HepG2 (cell line): ENCODE data around the gene LAMTOR1. TPM values are rescaled to one million over a fixed set of nuclear protein-coding genes. Genes with fewer than 3 reads are reported as not detected.
A peak's percentile ranks its signal among the peaks of the same experiment; 100 is the strongest.

ENCODE experiments used
- ATAC-seq: fragments of 200-7000 bp; cut with Tn5 transposase; 3 replicates; pipeline ENCODE4 v1.9.1; 2020; ENCODE audit warnings: mild to moderate bottlenecking, moderate library complexity
- BruUV-seq: library from RNA; stranded (reverse); fragments of 400-500 nt; replicated peaks from 2 replicates; lab custom pipeline; 2021; lab: Mats Ljungman, UMichigan
- CTCF ChIA-PET: fragments of 300-600 bp; formaldehyde crosslinking; extraction: SDS; loops from one replicate; lab custom pipeline; 2021; ENCODE audit warnings: low total read pairs, inconsistent platforms, low intra/inter-chr PET ratio; lab: Yijun Ruan, JAX
- POLR2A ChIA-PET: fragments of 350-600 bp; sonication (Branson Sonifier 250); formaldehyde crosslinking; loops from one replicate; lab custom pipeline; 2020; ENCODE audit warnings: antibody characterized with exemption, inconsistent platforms; lab: Yijun Ruan, JAX
- DNase-seq: peaks from one replicate; pipeline ENCODE4 v3.0.0-alpha.2; 2015; ENCODE audit warnings: low spot score
- FAIRE-seq: peaks from 3 replicates; lab custom pipeline; 2011; peaks lifted over from hg19 to GRCh38; lab: Jason Lieb, UNC
- H2AFZ ChIP-seq: one replicate; pipeline ENCODE4 v1.6.1; 2011; ENCODE audit warnings: low read length, inconsistent platforms
- H3K27ac ChIP-seq: fragments of 300-600 bp; 3 replicates; pipeline ENCODE4 v1.8.0; 2011; ENCODE audit warnings: mixed run types, mild to moderate bottlenecking, mixed read lengths, low read length, inconsistent platforms; ENCODE audit not compliant: insufficient read depth; ENCODE audit errors: extremely low read length
- H3K27me3 ChIP-seq, 2 experiments: fragments of 200-600 bp in 1 of 2; 2 replicates in 1 of 2; 3 replicates in 1 of 2; pipeline versions ENCODE4 v1.6.0 to v1.8.0; 2011; ENCODE audit warnings: low read length in 2 of 2, mild to moderate bottlenecking in 2 of 2, moderate library complexity in 2 of 2, inconsistent platforms in 1 of 2; ENCODE audit not compliant: insufficient read depth in 2 of 2, control insufficient read depth in 1 of 2
- H3K36me3 ChIP-seq, 2 experiments: fragments of 200-600 bp in 1 of 2; replicated peaks in 1 of 2; 2 replicates in 1 of 2; 3 replicates in 1 of 2; pipeline versions ENCODE4 v1.5.1 to v1.8.0; 2011; ENCODE audit warnings: low read length in 2 of 2, inconsistent platforms in 1 of 2; ENCODE audit not compliant: insufficient read depth in 2 of 2, control insufficient read depth in 1 of 2
- H3K4me1 ChIP-seq: 2 replicates; pipeline ENCODE4 v1.5.1; 2012; ENCODE audit warnings: low read length, inconsistent platforms; ENCODE audit not compliant: insufficient read depth
- H3K4me2 ChIP-seq: 2 replicates; pipeline ENCODE4 v1.6.0; 2011; ENCODE audit warnings: low read depth, low read length, inconsistent platforms
- H3K4me3 ChIP-seq, 3 experiments: fragments of 200-600 bp in 1 of 3; sonication (generic), shearing (Covaris generic) in 1 of 3; replicated peaks in 1 of 3; 2 replicates each; pipeline ENCODE4 v1.5.1; 2011 to 2016; ENCODE audit warnings: low read length in 3 of 3, inconsistent platforms in 2 of 3, low read depth in 2 of 3, mild to moderate bottlenecking in 2 of 3, control low read depth in 1 of 3, mixed read lengths in 1 of 3; ENCODE audit not compliant: insufficient read depth in 1 of 3
- H3K79me2 ChIP-seq: one replicate; pipeline ENCODE4 v1.6.1; 2011; ENCODE audit warnings: low read length, inconsistent platforms; ENCODE audit not compliant: insufficient read depth
- H3K9ac ChIP-seq: 2 replicates; pipeline ENCODE4 v1.6.0; 2011; ENCODE audit warnings: mild to moderate bottlenecking, low read depth, low read length, inconsistent platforms; ENCODE audit not compliant: insufficient read depth
- H3K9me3 ChIP-seq: 2 replicates; pipeline ENCODE4 v1.5.1; 2012; ENCODE audit warnings: mild to moderate bottlenecking, low read length
- H4K20me1 ChIP-seq: 2 replicates; pipeline ENCODE4 v1.6.0; 2011; ENCODE audit warnings: inconsistent platforms, mild to moderate bottlenecking, low read length, moderate library complexity; ENCODE audit not compliant: insufficient read depth
- ATM ChIP-seq: fragments of 450-650 bp; IDR thresholded peaks from 2 replicates; pipeline ENCODE4 v1.7.1; 2017; ENCODE audit warnings: mild to moderate bottlenecking, borderline replicate concordance
- GFI1 ChIP-seq: sonication (generic); formaldehyde crosslinking; IDR thresholded peaks from 2 replicates; pipeline ENCODE4 v1.5.0; 2020; ENCODE audit warnings: missing genetic modification reagents, mild to moderate bottlenecking, borderline replicate concordance
- POLR2A ChIP-seq, 2 experiments: IDR thresholded peaks; 2 replicates each; pipeline ENCODE4 v1.6.1; 2011; ENCODE audit warnings: low read depth in 2 of 2, low read length in 2 of 2, mild to moderate bottlenecking in 1 of 2, moderate library complexity in 1 of 2; ENCODE audit not compliant: insufficient read depth in 1 of 2
- REL ChIP-seq: sonication (generic); formaldehyde crosslinking; conservative IDR thresholded peaks from 2 replicates; pipeline ENCODE4 v1.8.0; 2022; ENCODE audit warnings: mild to moderate bottlenecking, missing genetic modification reagents, moderate library complexity
- SKIL ChIP-seq: sonication (generic); formaldehyde crosslinking; IDR thresholded peaks from 2 replicates; pipeline ENCODE4 v1.8.0; 2022; ENCODE audit warnings: missing genetic modification reagents, mild to moderate bottlenecking, moderate library complexity, borderline replicate concordance
- SRY ChIP-seq: sonication (generic); formaldehyde crosslinking; IDR thresholded peaks from 2 replicates; pipeline ENCODE4 v1.8.0; 2022; ENCODE audit warnings: mild to moderate bottlenecking, missing genetic modification reagents
- TEAD2 ChIP-seq: sonication (generic); formaldehyde crosslinking; IDR thresholded peaks from 2 replicates; pipeline ENCODE4 v1.9.0; 2021; ENCODE audit warnings: missing genetic modification reagents
- TRIM22 ChIP-seq: fragments of 450-650 bp; IDR thresholded peaks from 2 replicates; pipeline ENCODE4 v1.6.1; 2017
- ZFP90 ChIP-seq: sonication (generic); formaldehyde crosslinking; IDR thresholded peaks from 2 replicates; pipeline ENCODE4 v1.8.0; 2022; ENCODE audit warnings: missing genetic modification reagents, mild to moderate bottlenecking, inconsistent platforms, borderline replicate concordance
- ZNF138 ChIP-seq: sonication (generic); formaldehyde crosslinking; IDR thresholded peaks from 2 replicates; pipeline ENCODE4 v1.5.0; 2020; ENCODE audit warnings: mild to moderate bottlenecking, low read depth, missing genetic modification reagents
- ZNF142 ChIP-seq: sonication (generic); formaldehyde crosslinking; IDR thresholded peaks from 2 replicates; pipeline ENCODE4 v1.4.0; 2020; ENCODE audit warnings: missing genetic modification reagents
- ZNF275 ChIP-seq: sonication (generic); formaldehyde crosslinking; IDR thresholded peaks from 2 replicates; pipeline ENCODE4 v1.8.0; 2022; ENCODE audit warnings: missing genetic modification reagents, mild to moderate bottlenecking, inconsistent platforms, borderline replicate concordance
- WGBS: methylation state at CpG from one replicate; pipeline ENCODE4 v1.1.6; 2017; ENCODE audit warnings: low lambda C conversion rate; 5-methylcytosine and 5-hydroxymethylcytosine counted together
- in situ Hi-C: cut with HindIII; loops from 2 replicates; pipeline ENCODE4 v1.10.0; 2017; ENCODE audit warnings: low pct_unique_long_range_greater_than_20kb; ENCODE audit not compliant: extremely low pct_ligation_motif_present
- intact Hi-C: fragments of 100-400 bp; cut with micrococcal nuclease; formaldehyde crosslinking; loops from one replicate; pipeline ENCODE4 v1.10.0; 2022; ENCODE audit not compliant: unreplicated experiment
- polyA plus RNA-seq, 8 experiments: library from polyadenylated mRNA; depleted of rRNA in 3 of 8; stranded (reverse) in 7 of 8; unstranded in 1 of 8; fragments of >200 nt; fragmentation: Illumina TruSeq in 4 of 8; extraction: Trizol in 4 of 8; gene quantifications; 2 replicates each; pipeline versions ENCODE4 v1.2.1 to v1.2.3, GENCODE V29; 2011 to 2016; ENCODE audit warnings: low read depth in 4 of 8, missing spikeins in 1 of 8, mixed read lengths in 1 of 8; ENCODE audit not compliant: insufficient read depth in 1 of 8
- total RNA-seq, 5 experiments: library from RNA; depleted of rRNA; stranded (reverse); fragments of >200 nt; fragmentation: Illumina TruSeq; extraction: Trizol; gene quantifications; 2 replicates each; pipeline ENCODE4 v1.2.3, GENCODE V29; 2016; ENCODE audit warnings: low read depth in 1 of 5

Gene LAMTOR1
- total and polyA plus RNA-seq, 2 of the 13 experiments (the other 11 are each of a cell fraction or from before 2014, with no cell fraction given), result 60.4 to 66.0 TPM

- TF ChIP-seq TEAD2 (CRISPR knock-in tag), result no peak
- 0 out of 2 replicates have a peak, but pooled peaks have one; percentile 17 for TF ChIP-seq GFI1 (CRISPR knock-in tag)
- TF ChIP-seq ZNF138 (CRISPR knock-in tag), result no peak
- TF ChIP-seq ZFP90 (CRISPR knock-in tag), result 0 out of 2 replicates have a peak, but pooled peaks have one; percentile 14
- TF ChIP-seq ATM, result no peak
- 0 out of 2 replicates have a peak, but pooled peaks have one; percentile 15 for TF ChIP-seq REL (CRISPR knock-in tag)
- TF ChIP-seq ZNF275 (CRISPR knock-in tag), result peak; percentile 35; the same call in 1 of the 2 replicates
- peak; percentile 7; the same call in 1 of the 2 replicates for TF ChIP-seq SRY
Measured at GRCh38 chr11:72102631-72102945, 509 bp downstream of the LAMTOR1 start (continued).

- in situ Hi-C loops (no loop called here), intact Hi-C loops (loop anchor here (2.0 kb wide), 1 partner anchor 21 kb away; the partner anchor contains the start of genes LRRC51 and NUMA1)
- peaks cover 39% of the 10 kb centered on the region for H3K4me1 ChIP-seq
- H3K9ac ChIP-seq, result peak overlapping the region; percentile 97
- FAIRE-seq, result no peak
- BruUV-seq, result TSS peak; percentile 69
- ChIA-PET POLR2A (interaction anchor here (1.7 to 2.4 kb wide), 5 partner anchors 9 to 154 kb away, joined by 4 to 13 read pairs (median 8); partner anchors contain the start of gene ANAPC15), CTCF (no interaction called here)
- ATAC-seq, result no peak
- peak overlapping the region; percentile 82 for H3K27ac ChIP-seq
- no peaks in the 10 kb centered on the region for H3K9me3 ChIP-seq
- no peak overlapping the region for H2AFZ ChIP-seq
- H4K20me1 ChIP-seq, result no peaks in the 10 kb centered on the region
- H3K4me3 ChIP-seq, result peak overlapping the region; percentile 79 to 85 (median 82)
- no peaks in the 10 kb centered on the region; a peak in 1 of 5 replicates for H3K27me3 ChIP-seq
- H3K4me2 ChIP-seq, result peak overlapping the region; percentile 93
- WGBS, result 27% methylated on average over 4 of the region's 4 CpGs
- peaks cover 31% of the 10 kb centered on the region for H3K79me2 ChIP-seq
- H3K36me3 ChIP-seq, result peaks cover 13 to 29% of the 10 kb centered on the region in 2 experiments; a peak in 4 of 5 replicates
- no peak for DNase-seq
- no peak for TF ChIP-seq ZNF142 (CRISPR knock-in tag)
- 0 out of 2 replicates have a peak, but pooled peaks have one; percentile 3 for TF ChIP-seq SRY
- no peak for TF ChIP-seq SKIL (CRISPR knock-in tag)
- TF ChIP-seq POLR2A (IDR thresholded peaks at IDR 0.05; ENCODE audit: insufficient read depth in 1 of 2, low read depth in 2 of 2, low read length in 2 of 2), result peak in 1 of 2 experiments; percentile 22; a peak in 1 of 4 replicates
- no peak for TF ChIP-seq TRIM22
Measured at GRCh38 chr11:72102162-72102561, 935 bp downstream of the LAMTOR1 start.
